K562 (cell line): Measurements from ENCODE around the gene AMELX. TPM values are rescaled to one million over a fixed set of nuclear protein-coding genes. Genes with fewer than 3 reads are reported as not detected.

Experiments
- CBFA2T3 ChIP-seq: fragments of 450-650 bp; IDR thresholded peaks from 2 replicates; pipeline ENCODE4 v1.6.1; 2017
- EHMT2 ChIP-seq: fragments of 450-650 bp; IDR thresholded peaks from 2 replicates; pipeline ENCODE4 v1.6.1; 2018; ENCODE audit warnings: antibody characterized with exemption
- FOXK1 ChIP-seq: sonication (generic); formaldehyde crosslinking; IDR thresholded peaks from 2 replicates; pipeline ENCODE4 v1.8.0; 2022; ENCODE audit warnings: missing genetic modification reagents, mild to moderate bottlenecking, borderline replicate concordance
- HDAC2 ChIP-seq: fragments of 450-650 bp; IDR thresholded peaks from 2 replicates; pipeline ENCODE4 v1.6.1; 2016; ENCODE audit warnings: mild to moderate bottlenecking
- HMGN3 ChIP-seq: IDR thresholded peaks from 2 replicates; pipeline ENCODE4 v1.6.1; 2011; ENCODE audit warnings: borderline replicate concordance, low read depth, mild to moderate bottlenecking, mixed read lengths, low read length; ENCODE audit not compliant: insufficient read length; ENCODE audit errors: extremely low read depth
- HNRNPH1 ChIP-seq: fragments of 200-400 bp; formaldehyde crosslinking; optimal IDR thresholded peaks from 2 replicates; pipeline ENCODE3; 2017; ENCODE audit warnings: low read depth, mild to moderate bottlenecking, low read length, moderate library complexity
- HNRNPUL1 ChIP-seq: fragments of 200-400 bp; formaldehyde crosslinking; IDR thresholded peaks from 2 replicates; pipeline ENCODE4 v1.6.1; 2017; ENCODE audit warnings: low read length
- MEIS2 ChIP-seq: fragments of 450-650 bp; IDR thresholded peaks from 2 replicates; pipeline ENCODE4 v1.6.1; 2014; ENCODE audit warnings: mild to moderate bottlenecking; ENCODE audit not compliant: partially characterized antibody
- MTF1 ChIP-seq: fragments of 250-450 bp; sonication (Bioruptor Pico); IDR thresholded peaks from 2 replicates; pipeline ENCODE4 v1.9.0; 2021; ENCODE audit warnings: moderate library complexity, mild to moderate bottlenecking, inconsistent platforms, borderline replicate concordance
- NCOA2 ChIP-seq, 2 experiments: fragments of 450-650 bp; IDR thresholded peaks; 2 replicates each; pipeline ENCODE4 v1.6.1; 2018; ENCODE audit warnings: mild to moderate bottlenecking in 2 of 2, moderate library complexity in 1 of 2; ENCODE audit not compliant: partially characterized antibody in 2 of 2
- NRF1 ChIP-seq, 2 experiments: fragments of 450-650 bp; IDR thresholded peaks in 1 of 2; conservative IDR thresholded peaks in 1 of 2; 2 replicates each; pipeline ENCODE4 v1.6.1; 2014; ENCODE audit warnings: mild to moderate bottlenecking in 2 of 2
- OTX1 ChIP-seq: fragments of 450-650 bp; formaldehyde crosslinking; IDR thresholded peaks from 2 replicates; pipeline ENCODE4 v1.4.0; 2022; ENCODE audit warnings: mild to moderate bottlenecking
- RUNX1 ChIP-seq: sonication (generic); IDR thresholded peaks from 2 replicates; pipeline ENCODE4 v1.6.1; 2016; ENCODE audit warnings: antibody characterized with exemption, low read depth
- SMC3 ChIP-seq: conservative IDR thresholded peaks from 2 replicates; pipeline ENCODE4 v1.6.1; 2011; ENCODE audit warnings: low read depth, low read length, improper control_type of control experiment; ENCODE audit not compliant: insufficient read depth
- TAL1 ChIP-seq: fragments of 450-650 bp; IDR thresholded peaks from 2 replicates; pipeline ENCODE4 v1.6.1; 2016; ENCODE audit warnings: mild to moderate bottlenecking
- TCF7L2 ChIP-seq: fragments of 150-350 bp; IDR thresholded peaks from 2 replicates; pipeline ENCODE4 v1.6.1; 2016; ENCODE audit warnings: low read depth, mild to moderate bottlenecking, low read length, moderate library complexity
- TEAD1 ChIP-seq, 2 experiments: fragments of 450-650 bp in 1 of 2; sonication (generic) in 1 of 2; formaldehyde crosslinking; IDR thresholded peaks; 2 replicates each; pipeline versions ENCODE4 v1.4.0 to v1.8.0; 2020 to 2022; ENCODE audit warnings: mild to moderate bottlenecking in 2 of 2, missing genetic modification reagents in 1 of 2
- TFAM ChIP-seq: fragments of 250-450 bp; sonication (Bioruptor Pico); conservative IDR thresholded peaks from 2 replicates; pipeline ENCODE4 v1.5.0; 2021; ENCODE audit warnings: mild to moderate bottlenecking, moderate library complexity
- ZFP36 ChIP-seq: fragments of 150-350 bp; IDR thresholded peaks from 2 replicates; pipeline ENCODE4 v1.6.1; 2018; ENCODE audit warnings: low read length, low read depth; ENCODE audit not compliant: partially characterized antibody
- ZNF124 ChIP-seq: sonication (generic); formaldehyde crosslinking; IDR thresholded peaks from 2 replicates; pipeline ENCODE4 v1.8.1; 2022; ENCODE audit warnings: missing genetic modification reagents
- ZNF707 ChIP-seq: fragments of 250-450 bp; sonication (Bioruptor Pico); conservative IDR thresholded peaks from 2 replicates; pipeline ENCODE4 v1.8.0; 2022; ENCODE audit warnings: inconsistent platforms, mild to moderate bottlenecking, moderate library complexity
- polyA plus RNA-seq, 8 experiments: library from polyadenylated mRNA; depleted of rRNA in 4 of 8; stranded (reverse) in 5 of 8; unstranded in 3 of 8; fragments of >200 nt; fragmentation: Nextera tagmentation in 2 of 8; fragmentation: Illumina TruSeq in 1 of 8; extraction: Ambion mirVana in 2 of 8; extraction: Trizol in 1 of 8; gene quantifications; 2 replicates each; pipeline versions ENCODE4 v1.2.1 to v1.2.3, GENCODE V29; 2011 to 2014; ENCODE audit warnings: inconsistent platforms in 1 of 8, missing spikeins in 1 of 8
- total RNA-seq, 7 experiments: library from RNA; depleted of rRNA in 6 of 7; stranded (reverse); fragments of >200 nt in 6 of 7; fragmentation: Illumina TruSeq in 2 of 7; extraction: Trizol in 2 of 7; gene quantifications; 2 replicates each; pipeline versions ENCODE4 v1.2.1 to v1.2.3, GENCODE V29; 2011 to 2021; ENCODE audit warnings: low replicate concordance in 1 of 7
- TF ChIP-seq, protein P1 (sequence below): fragments of 250-450 bp; sonication (Bioruptor Pico); IDR thresholded peaks from 2 replicates; pipeline ENCODE4 v1.8.0; 2022; ENCODE audit warnings: moderate library complexity, mild to moderate bottlenecking, inconsistent platforms
- TF ChIP-seq, protein P2 (sequence below), 2 experiments: fragments of 450-650 bp in 1 of 2; sonication (generic) in 1 of 2; formaldehyde crosslinking in 1 of 2; IDR thresholded peaks in 1 of 2; conservative IDR thresholded peaks in 1 of 2; 2 replicates each; pipeline versions ENCODE4 v1.6.1 to v1.8.1; 2016 to 2023; ENCODE audit warnings: mild to moderate bottlenecking in 2 of 2, moderate library complexity in 2 of 2, inconsistent platforms in 1 of 2, missing genetic modification reagents in 1 of 2
- TF ChIP-seq, protein P3 (sequence below): fragments of 250-450 bp; sonication (Bioruptor Pico); IDR thresholded peaks from 2 replicates; pipeline ENCODE4 v1.8.0; 2021; ENCODE audit warnings: mild to moderate bottlenecking, moderate library complexity
- TF ChIP-seq, protein P4 (sequence below): fragments of 250-450 bp; sonication (Bioruptor Pico); IDR thresholded peaks from 2 replicates; pipeline ENCODE4 v1.4.0; 2020
- TF ChIP-seq, protein P5 (sequence below): sonication (generic); formaldehyde crosslinking; IDR thresholded peaks from 2 replicates; pipeline ENCODE4 v1.8.0; 2022; ENCODE audit warnings: mild to moderate bottlenecking, low read depth, missing genetic modification reagents

Gene AMELX
- total and polyA plus RNA-seq, 9 of the 15 experiments (the other 6 are each of a cell fraction or from before 2014, with no cell fraction given): 0.22 TPM; not detected in 8

DNA sequence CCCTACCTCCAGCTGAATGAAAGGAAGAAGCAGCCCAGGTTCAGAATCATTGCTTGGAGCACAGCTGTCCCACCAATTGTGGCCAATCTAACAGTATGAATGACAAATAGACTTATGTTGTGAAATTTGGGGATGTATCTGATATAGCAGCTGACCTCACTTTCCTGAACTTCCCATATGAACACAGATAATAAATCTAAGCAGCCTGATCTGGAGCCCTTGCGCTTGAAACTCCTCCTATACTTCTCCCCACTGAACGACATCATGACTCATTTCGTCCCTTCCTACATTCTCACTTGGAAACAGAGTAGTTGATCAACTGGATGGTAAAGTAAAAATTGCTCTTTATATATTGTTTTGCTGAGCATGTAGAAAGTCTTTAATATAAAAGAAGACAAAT lies 24.2 kb upstream of the AMELX start (continued):
- TF ChIP-seq MTF1 (CRISPR knock-in tag) (no peak), HNRNPH1 (no peak), RUNX1 (no peak), MEIS2 (peak; percentile 77), SMC3 (no peak), TFAM (CRISPR knock-in tag) (no peak), NRF1 (conservative IDR thresholded peaks at IDR 0.05 in 1 of 2, IDR thresholded peaks at IDR 0.05 in 1 of 2) (no peak; a peak in 1 of 4 replicates), ZFP36 (peak; percentile 14), TEAD1 (CRISPR knock-in tag; IDR thresholded peaks at IDR 0.05) (no peak), FOXK1 (CRISPR knock-in tag) (no peak), HNRNPUL1 (no peak), CBFA2T3 (peak; percentile 53; the same call in 1 of the 2 replicates), OTX1 (CRISPR knock-in tag) (no peak), EHMT2 (no peak), TCF7L2 (no peak), HMGN3 (no peak), ZNF707 (CRISPR knock-in tag) (no peak), NCOA2 (IDR thresholded peaks at IDR 0.05; ENCODE audit: partially characterized antibody in 2 of 2) (no peak), TAL1 (no peak), HDAC2 (no peak), ZNF124 (CRISPR knock-in tag) (no peak)
- TF ChIP-seq, protein P1, sequence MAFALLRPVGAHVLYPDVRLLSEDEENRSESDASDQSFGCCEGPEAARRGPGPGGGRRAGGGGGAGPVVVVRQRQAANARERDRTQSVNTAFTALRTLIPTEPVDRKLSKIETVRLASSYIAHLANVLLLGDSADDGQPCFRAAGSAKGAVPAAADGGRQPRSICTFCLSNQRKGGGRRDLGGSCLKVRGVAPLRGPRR (CRISPR knock-in tag): no peak
- TF ChIP-seq, protein P2, sequence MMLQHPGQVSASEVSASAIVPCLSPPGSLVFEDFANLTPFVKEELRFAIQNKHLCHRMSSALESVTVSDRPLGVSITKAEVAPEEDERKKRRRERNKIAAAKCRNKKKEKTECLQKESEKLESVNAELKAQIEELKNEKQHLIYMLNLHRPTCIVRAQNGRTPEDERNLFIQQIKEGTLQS (IDR thresholded peaks at IDR 0.05): peak; percentile 79
- TF ChIP-seq, protein P2 (CRISPR knock-in tag; conservative IDR thresholded peaks at IDR 0.05): no peak
- TF ChIP-seq, protein P3, sequence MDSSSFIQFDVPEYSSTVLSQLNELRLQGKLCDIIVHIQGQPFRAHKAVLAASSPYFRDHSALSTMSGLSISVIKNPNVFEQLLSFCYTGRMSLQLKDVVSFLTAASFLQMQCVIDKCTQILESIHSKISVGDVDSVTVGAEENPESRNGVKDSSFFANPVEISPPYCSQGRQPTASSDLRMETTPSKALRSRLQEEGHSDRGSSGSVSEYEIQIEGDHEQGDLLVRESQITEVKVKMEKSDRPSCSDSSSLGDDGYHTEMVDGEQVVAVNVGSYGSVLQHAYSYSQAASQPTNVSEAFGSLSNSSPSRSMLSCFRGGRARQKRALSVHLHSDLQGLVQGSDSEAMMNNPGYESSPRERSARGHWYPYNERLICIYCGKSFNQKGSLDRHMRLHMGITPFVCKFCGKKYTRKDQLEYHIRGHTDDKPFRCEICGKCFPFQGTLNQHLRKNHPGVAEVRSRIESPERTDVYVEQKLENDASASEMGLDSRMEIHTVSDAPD: no peak
- TF ChIP-seq, protein P4, sequence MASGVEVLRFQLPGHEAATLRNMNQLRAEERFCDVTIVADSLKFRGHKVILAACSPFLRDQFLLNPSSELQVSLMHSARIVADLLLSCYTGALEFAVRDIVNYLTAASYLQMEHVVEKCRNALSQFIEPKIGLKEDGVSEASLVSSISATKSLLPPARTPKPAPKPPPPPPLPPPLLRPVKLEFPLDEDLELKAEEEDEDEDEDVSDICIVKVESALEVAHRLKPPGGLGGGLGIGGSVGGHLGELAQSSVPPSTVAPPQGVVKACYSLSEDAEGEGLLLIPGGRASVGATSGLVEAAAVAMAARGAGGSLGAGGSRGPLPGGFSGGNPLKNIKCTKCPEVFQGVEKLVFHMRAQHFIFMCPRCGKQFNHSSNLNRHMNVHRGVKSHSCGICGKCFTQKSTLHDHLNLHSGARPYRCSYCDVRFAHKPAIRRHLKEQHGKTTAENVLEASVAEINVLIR (CRISPR knock-in tag): no peak
- TF ChIP-seq, protein P5, sequence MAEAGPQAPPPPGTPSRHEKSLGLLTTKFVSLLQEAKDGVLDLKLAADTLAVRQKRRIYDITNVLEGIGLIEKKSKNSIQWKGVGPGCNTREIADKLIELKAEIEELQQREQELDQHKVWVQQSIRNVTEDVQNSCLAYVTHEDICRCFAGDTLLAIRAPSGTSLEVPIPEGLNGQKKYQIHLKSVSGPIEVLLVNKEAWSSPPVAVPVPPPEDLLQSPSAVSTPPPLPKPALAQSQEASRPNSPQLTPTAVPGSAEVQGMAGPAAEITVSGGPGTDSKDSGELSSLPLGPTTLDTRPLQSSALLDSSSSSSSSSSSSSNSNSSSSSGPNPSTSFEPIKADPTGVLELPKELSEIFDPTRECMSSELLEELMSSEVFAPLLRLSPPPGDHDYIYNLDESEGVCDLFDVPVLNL (CRISPR knock-in tag): no peak
